Suppressor macrophage treated with lipopolysaccharide for 4 hours (primary cell): ENCODE data around the gene NPTN.
"Not testable (repeated sequence)": the region's sequence is repeated elsewhere in the genome, so short reads cannot be mapped to it uniquely, and the experiment has no call there.

Experiments used
- DNase-seq: peaks from one replicate; pipeline ENCODE4 v3.0.0-alpha.2; 2020

The NPTN gene

GRCh38 chr15:73570355-73571032 lies 62.7 kb downstream of the NPTN start:
- peak; percentile 56 for DNase-seq

GRCh38 chr15:73569361-73569760 lies 63.8 kb downstream of the NPTN start:
- no peak for DNase-seq

- no peak for DNase-seq
Observed at GRCh38 chr15:73568564-73569280, 64.5 kb downstream of the NPTN start.

DNA sequence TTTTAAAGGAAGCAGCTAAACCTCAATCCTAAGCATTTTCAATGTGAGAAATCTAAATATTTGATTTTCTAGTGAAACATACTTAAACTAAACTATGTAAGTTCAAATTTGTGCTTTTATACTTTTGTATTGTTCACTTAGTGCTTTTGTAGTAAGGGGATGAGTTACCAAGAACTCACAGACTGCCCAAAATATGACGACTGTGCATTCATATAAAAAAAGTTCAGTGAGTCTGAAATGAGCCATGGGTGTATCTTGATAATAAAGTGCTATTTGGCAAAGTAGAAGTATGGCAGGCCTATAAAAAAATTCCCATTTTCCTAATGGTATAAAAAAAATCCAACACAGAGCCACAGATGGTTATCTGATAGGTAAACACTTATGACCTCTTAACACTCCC lies 66.2 kb downstream of the NPTN start:
- no peak for DNase-seq

DNA sequence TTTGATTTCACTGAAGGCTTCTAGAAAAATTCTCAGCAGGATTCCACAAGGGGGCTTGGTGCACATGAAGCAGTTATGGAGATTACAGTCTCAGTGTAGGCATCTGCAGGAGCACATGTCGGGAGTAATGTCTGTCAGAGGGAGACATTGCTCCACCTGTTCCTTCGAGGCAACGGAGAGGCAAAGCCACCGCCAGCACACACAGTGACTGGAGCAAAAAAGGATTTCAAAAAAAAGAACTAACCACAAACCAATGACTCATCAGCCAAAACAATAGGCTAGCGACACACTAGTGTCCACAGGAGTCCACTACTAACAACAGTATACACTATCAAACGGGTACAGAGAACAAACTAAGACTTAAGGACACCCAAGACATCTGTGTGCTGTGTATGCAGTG lies 68.9 kb downstream of the NPTN start:
- DNase-seq, result peak; percentile 47

DNA sequence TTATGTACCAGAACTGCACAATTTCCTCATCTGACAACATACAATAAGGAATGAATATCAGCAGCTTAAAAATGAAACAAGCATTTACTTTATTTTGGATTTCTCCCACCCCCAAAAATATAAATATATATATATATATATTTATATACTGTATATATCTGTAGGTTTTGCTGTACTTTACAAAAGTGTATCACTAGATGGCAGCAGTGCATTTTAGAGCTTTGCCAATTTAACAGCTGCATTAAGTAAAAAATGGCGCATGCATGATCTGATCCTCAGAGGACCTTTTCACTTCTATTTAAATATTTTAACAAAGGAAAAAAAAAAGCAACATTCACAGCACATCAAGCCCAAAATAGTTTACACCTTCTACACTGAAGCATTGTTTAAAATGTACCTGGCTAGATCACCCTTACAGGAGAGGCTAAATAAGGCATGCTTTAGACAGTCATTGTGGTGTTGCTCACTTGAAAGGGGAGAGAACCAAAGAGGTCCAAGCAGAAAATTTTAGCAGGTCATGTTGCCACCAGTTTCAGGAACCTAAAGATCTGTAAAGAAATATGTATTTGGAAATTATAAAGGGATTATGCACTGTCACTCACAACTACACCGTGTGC lies 72.6 kb downstream of the NPTN start:
- DNase-seq, result peak; percentile 74

DNA sequence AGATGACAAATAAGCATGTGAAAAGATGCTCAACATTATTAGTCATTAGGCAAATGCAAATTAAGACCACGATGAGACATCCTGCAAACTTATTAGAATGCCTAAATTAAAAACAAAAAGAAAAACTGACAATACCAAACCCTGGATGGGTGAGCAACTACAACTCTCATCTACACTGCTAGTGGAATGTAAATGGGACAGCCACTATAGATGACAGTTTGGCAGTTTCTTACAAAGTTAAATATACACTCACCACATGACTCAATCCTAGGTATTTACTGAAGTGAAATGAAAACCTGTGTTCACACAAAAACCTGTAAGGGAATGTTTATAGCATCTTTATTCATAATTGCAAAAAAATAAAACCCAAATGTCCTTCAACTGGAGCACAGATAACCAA lies 74.7 kb downstream of the NPTN start:
- DNase-seq, result no peak

DNA sequence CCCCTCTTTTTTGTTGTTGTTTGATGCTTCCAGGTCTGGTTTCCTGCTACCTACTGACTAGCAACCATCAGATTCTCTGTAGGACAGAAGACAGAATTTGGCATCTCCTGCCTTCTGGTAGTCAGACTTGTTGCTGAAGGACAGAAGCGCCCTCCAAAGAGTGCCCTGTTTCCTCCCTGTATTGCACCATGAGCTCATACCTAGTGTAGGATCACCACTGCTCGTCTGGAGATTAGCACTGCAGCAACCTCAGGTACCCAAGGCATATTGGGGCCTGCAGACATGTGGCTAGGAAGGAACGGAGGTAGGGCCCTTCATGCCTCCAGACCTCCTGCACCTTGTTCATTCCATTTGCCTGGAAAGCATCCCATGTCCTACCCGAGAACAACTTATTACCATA lies 78.1 kb downstream of the NPTN start:
- DNase-seq, result no peak

GRCh38 chr15:73550190-73550589 lies 83.0 kb downstream of the NPTN start:
- DNase-seq, result no peak

GRCh38 chr15:73548925-73549324 lies 84.3 kb downstream of the NPTN start:
- DNase-seq, result not testable (repeated sequence)

GRCh38 chr15:73541479-73541878 lies 91.7 kb downstream of the NPTN start:
- no peak for DNase-seq

GRCh38 chr15:73540161-73540560 lies 93.0 kb downstream of the NPTN start:
- peak; percentile 58 for DNase-seq

DNA sequence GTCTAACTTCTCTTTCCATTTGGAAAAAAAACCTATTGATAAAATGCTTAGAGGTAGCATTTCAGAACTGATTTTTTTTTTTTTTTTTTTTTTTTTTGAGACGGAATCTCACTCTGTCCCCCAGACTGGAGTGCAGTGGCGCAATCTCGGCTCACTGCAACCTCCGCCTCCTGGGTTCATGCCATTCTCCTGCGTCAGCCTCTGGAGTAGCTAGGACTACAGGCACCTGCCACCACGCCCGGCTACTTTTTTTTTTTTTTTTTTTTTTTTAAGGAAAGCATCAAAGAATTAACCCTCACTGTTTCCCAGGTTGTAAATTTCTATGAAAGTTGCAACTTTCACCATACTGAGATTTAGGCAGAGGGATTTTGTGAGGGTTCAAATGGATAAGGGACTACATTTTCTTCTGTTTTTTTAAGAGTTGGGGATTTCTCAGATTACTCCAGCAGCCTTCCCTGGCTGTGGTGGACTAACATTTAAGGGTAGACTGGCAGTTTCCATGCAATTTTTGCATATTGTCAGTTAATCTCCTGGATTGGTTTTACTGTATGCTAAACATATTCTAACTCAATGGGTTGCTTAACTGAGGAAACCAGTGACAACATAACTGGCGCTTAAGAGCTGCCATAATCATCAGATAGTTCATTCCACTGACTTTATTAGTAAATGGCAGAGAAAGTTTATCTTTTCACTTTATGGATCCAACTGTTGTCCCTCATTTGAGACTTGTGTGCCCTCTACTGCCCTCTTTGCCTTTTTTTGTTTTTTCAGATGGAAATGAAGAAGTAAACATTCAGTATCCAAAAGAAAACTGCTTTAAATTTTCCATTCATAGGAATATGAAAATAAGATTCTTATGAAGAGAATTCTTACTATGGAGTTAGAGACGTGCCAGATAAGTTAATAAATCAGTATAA lies 93.7 kb downstream of the NPTN start:
- peak; percentile 22 for DNase-seq

DNA sequence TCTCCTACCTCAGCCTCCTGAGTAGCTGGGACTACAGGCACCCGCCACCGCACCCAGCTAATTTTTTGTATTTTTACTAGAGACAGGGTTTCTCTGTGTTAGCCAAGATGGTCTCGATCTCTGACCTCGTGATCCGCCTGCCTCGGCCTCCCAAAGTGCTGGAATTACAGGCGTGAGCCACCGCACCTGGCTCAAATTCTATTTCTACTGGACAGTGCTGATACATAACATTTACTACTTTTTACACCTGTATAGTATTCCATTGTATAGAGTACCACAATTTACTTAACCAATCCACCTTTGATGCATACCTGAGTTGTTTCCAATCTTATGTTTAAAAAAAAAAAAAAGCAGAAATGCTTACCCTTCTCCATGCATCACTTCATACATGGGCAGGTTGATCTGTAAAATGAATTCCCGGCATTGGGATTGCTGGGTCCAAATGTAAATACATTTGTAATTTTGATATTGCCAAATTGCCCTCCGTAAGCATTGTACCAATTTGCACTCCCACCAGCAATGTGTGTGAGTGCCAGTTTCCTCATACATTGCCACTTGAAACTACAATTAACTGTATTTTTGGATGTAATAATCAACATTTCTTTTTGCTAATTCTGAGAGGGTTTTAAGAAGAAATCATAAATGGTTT lies 94.5 kb downstream of the NPTN start:
- no peak for DNase-seq

- no peak for DNase-seq
Observed at GRCh38 chr15:73538123-73538522, 95.1 kb downstream of the NPTN start.

DNA sequence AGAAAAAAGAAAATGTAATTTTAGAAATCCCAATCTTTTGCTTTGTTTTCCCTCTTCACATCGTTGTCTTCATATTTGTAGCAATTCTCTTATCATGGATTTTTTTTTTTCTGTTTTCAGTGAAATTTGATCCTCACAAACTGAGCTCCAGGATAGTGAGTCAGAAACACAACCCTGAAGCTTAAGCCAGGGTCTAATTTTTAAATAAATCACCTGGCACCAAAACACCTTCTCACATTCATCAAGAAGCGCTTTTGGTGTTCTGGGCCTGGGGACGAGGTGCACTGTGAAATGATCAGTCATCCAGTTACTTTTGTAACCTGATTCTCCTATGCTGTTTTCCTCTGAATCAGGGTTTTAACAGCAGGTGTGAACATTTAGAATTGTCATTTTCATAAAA lies 102.5 kb downstream of the NPTN start:
- DNase-seq, result no peak

GRCh38 chr15:73527598-73527997 lies 105.6 kb downstream of the NPTN start:
- DNase-seq, result no peak

- DNase-seq, result no peak
Observed at GRCh38 chr15:73524919-73525318, 108.3 kb downstream of the NPTN start.

GRCh38 chr15:73522011-73522410 lies 111.2 kb downstream of the NPTN start:
- DNase-seq, result no peak

- DNase-seq, result peak; percentile 21
Observed at GRCh38 chr15:73518876-73519733, 114.1 kb downstream of the NPTN start.

DNA sequence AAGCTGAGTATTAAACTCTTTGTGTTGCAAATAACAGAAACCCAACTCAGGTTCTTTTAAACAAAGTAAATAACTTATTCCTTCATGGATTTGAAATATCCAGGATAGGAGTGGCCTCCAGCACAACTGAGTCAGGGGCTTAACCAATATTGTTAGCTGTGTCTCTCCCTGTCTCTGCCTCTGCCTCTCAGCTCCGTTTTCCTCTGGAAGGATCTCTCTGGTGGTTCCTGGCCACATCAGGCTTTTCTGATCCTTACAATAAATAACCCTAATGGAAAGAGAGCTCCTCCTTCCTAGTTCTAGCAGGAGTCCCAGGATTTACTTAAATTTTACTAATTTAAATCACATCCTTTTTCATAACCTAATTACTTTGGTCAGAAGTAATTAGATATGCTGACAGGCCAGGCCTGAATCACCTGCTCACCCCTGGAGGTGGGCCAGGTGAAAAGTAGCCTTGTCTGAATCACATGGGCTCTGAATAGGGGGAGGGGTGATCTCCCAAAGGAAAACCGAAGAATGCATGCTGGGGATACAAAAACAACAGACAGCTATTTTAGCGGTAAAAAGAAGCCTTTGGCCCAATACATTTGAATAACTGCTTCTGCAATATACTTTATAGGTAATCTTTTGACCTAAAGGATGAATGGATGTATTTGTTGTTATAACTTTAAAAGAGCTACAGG lies 114.9 kb downstream of the NPTN start:
- no peak for DNase-seq
